Astrocyte of the cerebellum (primary cell): ENCODE measurements around the gene CCDC192.

Experiments used
- DNase-seq: peaks from one replicate; pipeline ENCODE4 v3.0.0-alpha.2; 2011; ENCODE audit warnings: low read depth
- H3K4me3 ChIP-seq: 2 replicates; pipeline ENCODE4 v1.5.1; 2011; ENCODE audit warnings: mild to moderate bottlenecking, low read depth, low read length, moderate library complexity
- CTCF ChIP-seq: IDR thresholded peaks from 2 replicates; pipeline ENCODE4 v1.5.1; 2012; ENCODE audit warnings: low read length, low read depth, moderate library complexity, mild to moderate bottlenecking; ENCODE audit errors: missing control alignments
- in situ Hi-C: cut with HindIII; loops from 2 replicates; pipeline ENCODE4 v1.10.0; 2017; ENCODE audit warnings: low sequenced_read_pairs

Gene CCDC192

GRCh38 chr5:127875235-127876021 is 172.2 kb downstream of the CCDC192 start:
- peak; percentile 13 for TF ChIP-seq CTCF
- no peak overlapping the region for H3K4me3 ChIP-seq
- in situ Hi-C loops = no loop called here
- DNase-seq = no peak

GRCh38 chr5:127876384-127876783 is 173.2 kb downstream of the CCDC192 start:
- no peak for DNase-seq
- in situ Hi-C loops = no loop called here
- TF ChIP-seq CTCF = no peak
- no peak overlapping the region for H3K4me3 ChIP-seq

GRCh38 chr5:127878174-127878750 is 175.1 kb downstream of the CCDC192 start:
- DNase-seq = no peak
- peak; percentile 49 for TF ChIP-seq CTCF
- in situ Hi-C loops = no loop called here
- H3K4me3 ChIP-seq = no peak overlapping the region

GRCh38 chr5:127884416-127884815 is 181.2 kb downstream of the CCDC192 start:
- no peak for TF ChIP-seq CTCF
- in situ Hi-C loops = no loop called here
- DNase-seq = no peak
- no peak overlapping the region for H3K4me3 ChIP-seq

DNA sequence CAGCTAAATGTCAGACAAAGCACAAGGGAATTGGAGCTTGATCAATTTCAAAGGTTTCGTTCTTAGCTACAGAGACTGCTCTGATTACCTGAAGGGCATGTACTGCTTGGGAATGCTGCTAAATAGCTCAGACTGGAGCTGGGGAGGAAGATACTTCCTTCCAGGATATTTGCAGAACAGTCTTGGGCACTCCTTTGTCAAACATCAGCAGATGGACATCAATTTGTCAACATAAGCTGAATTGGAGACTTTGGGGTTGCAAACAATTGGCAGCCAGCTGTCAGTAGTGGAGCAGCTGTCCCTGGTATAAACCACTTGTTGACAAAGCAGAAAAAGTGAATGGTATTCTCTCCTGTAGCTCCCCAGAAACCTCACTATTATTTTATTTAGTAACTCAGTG is 182.0 kb downstream of the CCDC192 start:
- no peak overlapping the region for H3K4me3 ChIP-seq
- no peak for DNase-seq
- no peak for TF ChIP-seq CTCF
- in situ Hi-C loops = no loop called here

GRCh38 chr5:127886081-127886480 is 182.9 kb downstream of the CCDC192 start:
- in situ Hi-C loops = no loop called here
- DNase-seq = no peak
- no peak for TF ChIP-seq CTCF
- H3K4me3 ChIP-seq = no peak overlapping the region
